Breast epithelium (tissue), 3 donors: ENCODE measurements around the gene MESP2.

Source experiments
- POLR2A ChIP-seq: fragments of 450-650 bp; IDR thresholded peaks from one replicate; pipeline ENCODE4 v1.6.1; 2016; ENCODE audit warnings: antibody characterized with exemption, mild to moderate bottlenecking, moderate library complexity
- POLR2AphosphoS5 ChIP-seq, 3 donors: sonication (generic); formaldehyde crosslinking; IDR thresholded peaks; one replicate each; pipeline ENCODE4 v1.6.1; 2017; ENCODE audit warnings: antibody characterized with exemption in 3 of 3
- TF ChIP-seq, protein P1 (sequence below), 3 donors: fragments of 450-650 bp; IDR thresholded peaks; one replicate each; pipeline ENCODE4 v1.5.1; 2016 to 2017; ENCODE audit warnings: antibody characterized with exemption in 3 of 3, mild to moderate bottlenecking in 3 of 3, moderate library complexity in 3 of 3

DNA sequence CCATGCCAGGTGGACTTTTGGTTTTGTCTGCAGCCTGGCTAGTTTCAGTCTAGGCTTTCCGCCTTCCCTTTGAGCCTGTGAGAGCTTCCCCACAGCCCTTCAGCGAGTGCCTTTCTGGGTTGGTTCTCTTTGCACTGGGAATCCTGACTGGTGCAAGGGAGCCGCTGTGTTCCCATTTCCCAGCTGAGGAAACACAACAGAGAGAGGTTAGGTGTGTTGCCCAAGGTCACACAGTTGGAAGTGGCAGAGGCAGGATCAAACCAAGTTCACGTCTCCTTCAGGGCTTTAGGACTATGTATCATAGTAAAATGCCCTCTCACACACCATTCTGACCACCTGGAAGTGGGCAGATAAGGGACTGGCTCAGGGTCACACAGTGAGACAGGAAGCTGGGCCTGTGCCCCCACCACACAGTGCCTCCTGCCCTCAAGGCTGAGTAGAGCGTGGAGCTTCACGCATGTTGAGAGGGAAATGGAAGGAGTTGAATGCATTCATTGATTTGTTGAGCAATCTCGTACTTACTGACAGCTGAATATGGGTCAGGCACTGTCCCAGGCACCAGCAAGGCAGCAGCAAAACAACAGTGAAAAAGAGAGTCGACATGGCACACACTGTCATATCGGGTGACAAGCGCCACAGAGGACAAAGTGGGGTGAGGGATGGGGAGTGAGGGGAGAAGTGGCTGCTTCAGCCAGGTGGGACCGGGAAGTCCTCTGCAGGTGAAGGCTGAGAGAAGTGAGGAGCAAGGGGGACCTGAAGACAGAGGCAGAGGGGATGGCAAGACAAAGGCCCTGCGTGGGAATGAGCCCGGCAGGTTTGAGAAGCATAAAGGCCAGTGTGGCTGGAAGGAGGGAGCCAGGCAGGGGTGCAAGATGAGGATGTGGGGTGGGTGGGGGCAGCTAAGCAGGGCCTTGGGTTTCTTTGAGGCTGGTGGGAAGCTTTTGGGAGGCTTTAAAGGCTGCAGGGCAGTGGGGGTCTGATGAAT is 50.8 kb downstream of the MESP2 start:
- TF ChIP-seq, protein P1, sequence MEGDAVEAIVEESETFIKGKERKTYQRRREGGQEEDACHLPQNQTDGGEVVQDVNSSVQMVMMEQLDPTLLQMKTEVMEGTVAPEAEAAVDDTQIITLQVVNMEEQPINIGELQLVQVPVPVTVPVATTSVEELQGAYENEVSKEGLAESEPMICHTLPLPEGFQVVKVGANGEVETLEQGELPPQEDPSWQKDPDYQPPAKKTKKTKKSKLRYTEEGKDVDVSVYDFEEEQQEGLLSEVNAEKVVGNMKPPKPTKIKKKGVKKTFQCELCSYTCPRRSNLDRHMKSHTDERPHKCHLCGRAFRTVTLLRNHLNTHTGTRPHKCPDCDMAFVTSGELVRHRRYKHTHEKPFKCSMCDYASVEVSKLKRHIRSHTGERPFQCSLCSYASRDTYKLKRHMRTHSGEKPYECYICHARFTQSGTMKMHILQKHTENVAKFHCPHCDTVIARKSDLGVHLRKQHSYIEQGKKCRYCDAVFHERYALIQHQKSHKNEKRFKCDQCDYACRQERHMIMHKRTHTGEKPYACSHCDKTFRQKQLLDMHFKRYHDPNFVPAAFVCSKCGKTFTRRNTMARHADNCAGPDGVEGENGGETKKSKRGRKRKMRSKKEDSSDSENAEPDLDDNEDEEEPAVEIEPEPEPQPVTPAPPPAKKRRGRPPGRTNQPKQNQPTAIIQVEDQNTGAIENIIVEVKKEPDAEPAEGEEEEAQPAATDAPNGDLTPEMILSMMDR (IDR thresholded peaks at IDR 0.05): no peak
- TF ChIP-seq POLR2A: no peak
- TF ChIP-seq POLR2AphosphoS5 (IDR thresholded peaks at IDR 0.05): no peak
